ENCODE data around the gene ZIC1. TPM values are rescaled to one million over a fixed set of nuclear protein-coding genes. Genes with fewer than 3 reads are reported as not detected.

ZIC1 gene
- total RNA-seq, 4 donors from 2014 or later: not detected

GRCh38 chr3:147422196-147422595 is 13.0 kb downstream of the ZIC1 start:
- peaks cover 4 to 17% (median 9%) of the 10 kb centered on the region in 4 donors for H3K4me1 ChIP-seq
- no peaks in the 10 kb centered on the region for H3K9me3 ChIP-seq
- no peak for DNase-seq
- 17 to 31% methylated on average over 5 to 15 of the region's 15 CpGs for WGBS, 2 donors (ENCODE audit: low coverage in 1 of 2)
- intact Hi-C loops (cut with DNase I; ENCODE audit: low total_unique reads): no loop called here
- in situ Hi-C loops (cut with MboI; ENCODE audit: low pct_ligation_motif_present in 1 of 4, low pct_unique_long_range_greater_than_20kb in 1 of 4, low sequenced_read_pairs in 3 of 4): no loop called here
- no peak overlapping the region for H3K27ac ChIP-seq
- no peak overlapping the region for H3K4me3 ChIP-seq
- TF ChIP-seq CTCF (IDR thresholded peaks at IDR 0.05): no peak
- no peak for TF ChIP-seq POLR2A (IDR thresholded peaks at IDR 0.05)
- no peak for TF ChIP-seq EP300 (IDR thresholded peaks at IDR 0.05; ENCODE audit: low read depth)
- no peak for TF ChIP-seq POLR2AphosphoS5 (IDR thresholded peaks at IDR 0.05)
- H3K36me3 ChIP-seq: no peaks in the 10 kb centered on the region
- peaks cover 99% of the 10 kb centered on the region for H3K27me3 ChIP-seq

- DNase-seq: no peak
- intact Hi-C loops (cut with DNase I; ENCODE audit: low total_unique reads) (no loop called here), in situ Hi-C loops (cut with MboI; ENCODE audit: low pct_ligation_motif_present in 1 of 4, low pct_unique_long_range_greater_than_20kb in 1 of 4, low sequenced_read_pairs in 3 of 4) (no loop called here)
- TF ChIP-seq CTCF (IDR thresholded peaks at IDR 0.05) (no peak), POLR2AphosphoS5 (IDR thresholded peaks at IDR 0.05) (no peak), POLR2A (IDR thresholded peaks at IDR 0.05) (no peak), EP300 (IDR thresholded peaks at IDR 0.05; ENCODE audit: low read depth) (no peak)
- WGBS, 2 donors (ENCODE audit: low coverage in 1 of 2): 14 to 25% methylated on average over 4 to 36 of the region's 36 CpGs
- Histone ChIP-seq H3K4me1 (peaks cover 4 to 17% (median 9%) of the 10 kb centered on the region in 4 donors), H3K9me3 (no peaks in the 10 kb centered on the region), H3K4me3 (no peak overlapping the region), H3K27me3 (peaks cover 98% of the 10 kb centered on the region), H3K27ac (no peak overlapping the region), H3K36me3 (no peaks in the 10 kb centered on the region)
These were observed 13.7 kb downstream of the ZIC1 start for GRCh38 chr3:147422601-147423536.

GRCh38 chr3:147423537-147423797 is 14.3 kb downstream of the ZIC1 start:
- Histone ChIP-seq H3K4me3 (no peak overlapping the region), H3K9me3 (no peaks in the 10 kb centered on the region), H3K27me3 (peaks cover 98% of the 10 kb centered on the region), H3K36me3 (no peaks in the 10 kb centered on the region), H3K4me1 (peaks cover 4 to 17% (median 9%) of the 10 kb centered on the region in 4 donors), H3K27ac (no peak overlapping the region)
- in situ Hi-C loops (cut with MboI; ENCODE audit: low pct_ligation_motif_present in 1 of 4, low pct_unique_long_range_greater_than_20kb in 1 of 4, low sequenced_read_pairs in 3 of 4) (no loop called here), intact Hi-C loops (cut with DNase I; ENCODE audit: low total_unique reads) (no loop called here)
- no peak for DNase-seq
- TF ChIP-seq POLR2A (IDR thresholded peaks at IDR 0.05) (no peak), CTCF (IDR thresholded peaks at IDR 0.05) (no peak), EP300 (IDR thresholded peaks at IDR 0.05; ENCODE audit: low read depth) (no peak), POLR2AphosphoS5 (IDR thresholded peaks at IDR 0.05) (no peak)
- 6 to 12% methylated on average over 3 of the region's 3 CpGs for whole genome bisulfite sequencing, 2 donors (ENCODE audit: low coverage in 1 of 2)

GRCh38 chr3:147423798-147424580 is 14.8 kb downstream of the ZIC1 start:
- no peak for DNase-seq
- H3K9me3 ChIP-seq: no peaks in the 10 kb centered on the region
- TF ChIP-seq POLR2AphosphoS5 (IDR thresholded peaks at IDR 0.05) (no peak), EP300 (IDR thresholded peaks at IDR 0.05; ENCODE audit: low read depth) (no peak), CTCF (IDR thresholded peaks at IDR 0.05) (no peak), POLR2A (IDR thresholded peaks at IDR 0.05) (no peak)
- H3K36me3 ChIP-seq: no peaks in the 10 kb centered on the region
- peaks cover 94% of the 10 kb centered on the region for H3K27me3 ChIP-seq
- H3K4me3 ChIP-seq: no peak overlapping the region
- in situ Hi-C loops (cut with MboI; ENCODE audit: low pct_ligation_motif_present in 1 of 4, low pct_unique_long_range_greater_than_20kb in 1 of 4, low sequenced_read_pairs in 3 of 4): no loop called here
- intact Hi-C loops (cut with DNase I; ENCODE audit: low total_unique reads): no loop called here
- peaks cover 4 to 14% (median 7%) of the 10 kb centered on the region in 4 donors for H3K4me1 ChIP-seq
- 19 to 27% methylated on average over 10 to 32 of the region's 33 CpGs for WGBS, 2 donors (ENCODE audit: low coverage in 1 of 2)
- H3K27ac ChIP-seq: no peak overlapping the region
